ENCODE data around the gene CD276.

DNA sequence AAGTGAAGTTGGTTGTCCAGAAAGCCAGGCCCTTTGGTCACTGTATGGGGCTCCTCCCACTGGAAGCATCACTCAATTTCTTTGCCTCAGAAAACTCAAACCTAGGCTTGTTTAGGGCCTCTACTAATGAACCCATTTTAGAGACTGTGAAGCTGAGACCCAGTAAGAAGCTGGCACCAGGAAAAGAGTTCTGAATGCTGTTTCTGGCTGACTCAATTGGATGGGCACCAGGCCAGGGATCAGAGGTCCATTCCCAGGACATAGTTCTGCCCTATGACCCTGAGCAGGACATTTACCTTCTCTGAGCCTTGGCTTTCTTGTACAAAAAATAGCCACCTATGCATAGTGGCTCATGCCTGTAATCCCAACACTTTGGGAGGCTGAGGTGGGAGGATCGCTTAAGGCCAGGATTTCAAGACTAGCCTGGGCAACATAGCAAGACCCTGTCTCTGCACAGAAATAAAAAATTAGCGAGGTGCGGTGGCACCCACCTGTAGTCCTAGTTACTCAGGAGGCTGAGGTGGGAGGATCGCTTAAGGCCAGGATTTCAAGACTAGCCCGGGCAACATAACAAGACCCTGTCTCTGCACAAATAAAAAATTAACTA lies 30.6 kb downstream of the CD276 start:
- TF ChIP-seq CTCF (IDR thresholded peaks at IDR 0.05) = no peak
- no peak for TF ChIP-seq POLR2A (IDR thresholded peaks at IDR 0.05)
